HG03060 (cell line): Measurements from ENCODE around the gene RNPS1.

Experiments used
- ATAC-seq: cut with Tn5 transposase; IDR thresholded peaks from one replicate; pipeline ENCODE4 v1.9.1; 2021; ENCODE audit warnings: low read depth, moderate number of reproducible peaks; ENCODE audit not compliant: unreplicated experiment

The RNPS1 gene

DNA sequence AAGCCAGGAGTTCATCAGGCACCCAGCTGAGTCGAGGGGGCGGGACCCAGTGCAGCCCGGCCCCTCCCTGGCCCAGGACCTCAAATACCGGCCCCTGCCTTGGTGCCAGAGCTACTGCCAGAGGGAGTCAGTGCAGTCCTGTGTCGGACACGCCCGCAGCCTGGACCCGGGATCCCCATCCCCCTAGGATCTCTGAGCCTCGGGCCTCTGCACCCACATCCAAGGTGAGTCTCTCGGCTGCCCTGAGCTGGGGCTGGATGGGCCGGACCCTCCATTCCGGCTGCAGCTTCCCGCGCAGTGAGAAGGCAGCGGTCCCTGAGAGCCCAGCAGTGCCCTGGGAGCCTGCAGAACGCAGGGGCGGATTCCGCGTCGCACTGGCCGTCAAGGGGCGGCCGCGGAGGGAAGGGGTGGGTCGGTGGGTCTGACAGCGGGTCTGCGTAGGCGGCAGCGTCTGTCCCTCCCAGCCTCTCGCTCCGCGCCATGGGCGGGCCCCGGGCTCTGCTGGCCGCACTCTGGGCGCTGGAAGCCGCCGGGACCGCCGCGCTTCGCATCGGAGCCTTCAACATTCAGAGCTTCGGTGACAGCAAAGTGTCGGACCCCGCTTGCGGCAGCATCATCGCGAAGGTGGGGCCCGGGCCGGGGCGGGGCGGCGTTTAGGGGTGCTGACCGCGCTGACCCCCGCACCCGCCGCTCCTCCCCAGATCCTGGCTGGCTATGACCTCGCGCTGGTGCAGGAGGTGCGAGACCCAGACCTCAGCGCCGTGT, 31.4 kb downstream of the RNPS1 start, which contains the start of gene DNASE1L2:
DNASE1L2 (plus strand) TSS at position 108 of the 765 bp plus-strand sequence; CDS start at position 481, 373 bp downstream.
- no peak for ATAC-seq

DNA sequence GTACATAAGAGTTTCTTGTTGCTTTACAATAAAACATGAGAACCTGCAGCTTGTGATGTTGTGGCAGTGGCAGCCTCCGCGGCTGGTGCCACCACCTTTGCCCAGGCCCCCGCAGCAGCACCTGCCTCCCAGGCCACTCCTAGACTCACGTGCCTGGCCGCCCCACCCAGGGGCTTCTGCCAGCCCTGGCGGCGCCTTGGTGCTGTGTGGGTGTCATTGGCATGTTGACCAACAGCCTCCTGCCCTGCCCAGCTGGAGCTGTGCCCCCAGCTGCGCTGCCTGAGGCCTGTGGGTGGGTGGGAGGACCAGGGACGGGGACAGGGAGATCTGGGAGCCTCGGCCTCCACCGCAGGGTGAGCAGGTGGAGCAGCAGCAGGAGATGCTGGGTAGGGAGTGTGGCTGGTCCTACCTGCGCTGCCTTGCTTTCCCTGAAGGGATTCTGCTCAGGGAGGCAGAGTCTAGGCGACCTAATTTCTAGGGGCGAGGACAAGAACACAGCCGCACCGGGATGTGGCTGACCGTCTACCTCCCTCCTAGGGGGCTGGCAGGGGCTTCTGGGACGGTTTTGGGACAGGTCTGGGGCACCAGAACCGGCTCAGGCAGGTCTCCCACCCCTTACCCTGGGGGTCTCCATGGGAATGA, 32.1 kb downstream of the RNPS1 start:
- ATAC-seq: no peak

DNA sequence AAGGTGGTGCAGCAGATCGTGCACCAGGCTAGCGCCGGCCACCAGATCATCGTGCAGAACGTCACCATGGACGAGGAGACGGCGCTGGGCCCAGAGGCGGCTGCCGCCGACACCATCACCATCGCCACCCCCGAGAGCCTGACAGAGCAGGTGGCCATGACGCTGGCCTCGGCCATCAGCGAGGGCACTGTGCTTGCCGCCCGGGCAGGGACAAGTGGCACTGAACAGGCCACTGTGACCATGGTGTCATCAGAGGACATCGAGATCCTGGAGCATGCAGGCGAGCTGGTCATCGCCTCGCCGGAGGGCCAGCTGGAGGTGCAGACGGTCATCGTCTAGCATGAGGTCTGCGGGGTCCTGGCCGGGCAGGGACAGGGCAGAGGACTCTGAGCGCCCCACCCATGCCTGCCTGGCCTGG, 32.7 kb downstream of the RNPS1 start:
- no peak for ATAC-seq

DNA sequence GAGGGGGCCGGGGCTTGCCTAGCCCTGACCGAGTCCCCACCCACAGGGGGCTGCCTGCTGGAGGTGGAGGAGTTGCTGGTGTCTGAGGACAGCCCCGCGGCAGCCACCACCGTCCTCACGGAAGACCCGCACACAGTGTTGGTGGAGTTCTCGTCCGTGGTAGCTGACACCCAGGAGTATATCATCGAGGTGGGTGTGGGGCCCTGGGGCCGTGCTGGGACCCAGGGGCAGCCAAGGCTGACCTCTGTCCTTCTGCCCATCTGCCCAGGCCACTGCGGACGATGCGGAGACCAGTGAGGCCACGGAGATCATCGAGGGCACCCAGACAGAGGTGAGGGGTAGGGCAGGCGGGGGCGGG, 33.1 kb downstream of the RNPS1 start:
- ATAC-seq: no peak

DNA sequence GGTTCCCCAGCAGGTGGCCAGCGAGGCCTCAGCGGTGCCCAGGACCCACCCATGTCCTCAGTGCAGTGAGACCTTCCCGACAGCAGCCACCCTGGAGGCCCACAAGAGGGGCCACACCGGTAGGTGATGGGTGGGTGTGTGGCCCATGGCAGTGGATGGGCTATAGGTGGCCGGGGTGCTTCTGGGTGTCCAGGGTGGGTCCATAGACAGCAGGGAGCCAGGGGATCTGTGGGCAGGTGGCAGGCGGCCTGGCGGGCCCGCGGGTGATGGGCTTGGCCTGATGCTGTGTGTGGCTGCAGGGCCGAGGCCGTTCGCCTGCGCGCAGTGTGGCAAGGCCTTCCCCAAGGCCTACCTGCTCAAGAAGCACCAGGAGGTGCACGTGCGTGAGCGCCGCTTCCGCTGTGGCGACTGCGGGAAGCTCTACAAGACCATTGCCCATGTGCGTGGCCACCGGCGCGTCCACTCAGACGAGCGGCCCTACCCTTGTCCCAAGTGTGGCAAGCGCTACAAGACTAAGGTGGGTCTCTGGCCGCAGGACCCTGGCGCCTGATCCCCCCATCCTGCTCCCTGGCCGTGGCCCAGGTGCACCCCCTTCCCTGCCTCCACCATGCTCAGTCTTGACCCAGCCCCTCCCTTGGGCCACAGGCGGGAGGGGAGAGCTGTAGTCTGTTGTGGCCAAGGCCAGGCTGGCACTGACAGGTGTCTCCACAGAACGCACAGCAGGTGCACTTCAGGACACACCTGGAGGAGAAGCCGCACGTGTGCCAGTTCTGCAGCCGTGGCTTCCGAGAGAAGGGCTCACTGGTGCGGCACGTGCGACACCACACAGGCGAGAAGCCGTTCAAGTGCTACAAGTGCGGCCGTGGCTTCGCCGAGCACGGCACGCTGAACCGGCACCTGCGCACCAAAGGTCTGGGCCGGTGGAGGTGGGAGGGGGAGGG, 33.8 kb downstream of the RNPS1 start:
- no peak for ATAC-seq

DNA sequence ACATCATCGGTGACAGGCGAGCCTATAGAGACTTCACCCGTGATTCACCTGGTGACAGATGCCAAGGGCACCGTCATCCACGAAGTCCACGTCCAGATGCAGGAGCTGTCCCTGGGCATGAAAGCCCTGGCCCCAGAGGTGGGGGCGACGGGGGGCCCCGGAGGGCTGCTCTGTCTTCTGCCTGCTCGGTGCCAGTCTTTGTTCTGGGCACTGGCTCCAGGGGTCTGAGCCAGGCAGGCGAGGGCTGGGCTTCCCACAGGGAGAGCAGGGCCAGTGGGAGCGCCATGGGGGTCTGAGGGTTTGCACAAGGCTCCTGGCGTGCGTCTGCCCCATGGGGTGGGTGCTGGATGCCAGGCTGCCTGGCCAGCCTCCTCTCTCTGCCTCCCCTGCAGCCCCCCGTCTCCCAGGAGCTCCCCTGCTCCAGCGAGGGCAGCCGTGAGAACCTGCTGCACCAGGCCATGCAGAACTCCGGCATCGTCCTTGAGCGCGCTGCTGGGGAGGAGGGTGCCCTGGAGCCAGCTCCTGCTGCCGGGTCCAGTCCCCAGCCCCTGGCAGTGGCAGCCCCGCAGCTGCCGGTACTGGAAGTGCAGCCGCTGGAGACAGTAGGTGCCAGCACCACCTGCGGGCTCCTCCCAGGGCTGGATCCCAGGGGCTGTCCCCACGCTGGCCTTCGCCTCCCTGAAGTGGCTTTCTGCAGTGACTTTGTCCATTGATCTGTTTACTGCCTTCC, 34.7 kb downstream of the RNPS1 start:
- no peak for ATAC-seq

DNA sequence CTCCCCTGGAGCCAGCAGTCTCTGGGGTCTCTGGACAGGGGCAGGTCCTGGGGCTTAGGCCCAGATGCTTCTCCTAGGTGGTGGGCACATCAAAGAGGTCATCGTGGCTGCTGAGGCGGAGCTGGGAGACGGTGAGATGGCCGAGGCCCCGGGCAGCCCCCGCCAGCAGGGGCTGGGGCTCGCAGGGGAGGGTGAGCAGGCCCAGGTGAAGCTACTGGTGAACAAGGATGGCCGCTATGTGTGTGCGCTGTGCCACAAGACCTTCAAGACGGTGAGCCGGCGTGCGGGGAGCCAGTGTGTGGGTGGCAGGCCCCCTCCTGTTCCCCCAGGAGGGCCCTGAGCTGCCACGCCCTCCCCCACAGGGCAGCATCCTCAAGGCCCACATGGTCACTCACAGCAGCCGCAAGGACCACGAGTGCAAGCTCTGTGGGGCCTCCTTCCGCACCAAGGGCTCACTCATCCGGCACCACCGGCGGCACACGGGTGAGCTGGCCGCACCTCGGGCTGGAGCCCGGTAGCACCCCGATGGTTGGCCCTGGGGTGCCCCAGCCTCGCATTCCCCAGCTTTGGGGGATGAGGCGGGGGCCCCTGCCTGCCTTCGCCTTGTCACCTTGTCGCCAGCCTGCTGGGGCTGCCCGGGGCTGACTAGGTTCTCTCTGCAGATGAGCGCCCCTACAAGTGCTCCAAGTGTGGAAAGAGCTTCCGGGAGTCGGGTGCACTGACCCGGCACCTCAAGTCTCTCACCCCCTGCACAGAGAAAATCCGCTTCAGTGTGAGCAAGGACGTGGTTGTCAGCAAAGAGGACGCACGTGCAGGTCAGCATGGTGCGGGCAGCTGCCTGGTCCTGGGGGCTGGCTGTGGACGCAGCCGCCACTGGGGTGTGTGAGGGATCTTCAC, 35.6 kb downstream of the RNPS1 start:
- no peak for ATAC-seq

DNA sequence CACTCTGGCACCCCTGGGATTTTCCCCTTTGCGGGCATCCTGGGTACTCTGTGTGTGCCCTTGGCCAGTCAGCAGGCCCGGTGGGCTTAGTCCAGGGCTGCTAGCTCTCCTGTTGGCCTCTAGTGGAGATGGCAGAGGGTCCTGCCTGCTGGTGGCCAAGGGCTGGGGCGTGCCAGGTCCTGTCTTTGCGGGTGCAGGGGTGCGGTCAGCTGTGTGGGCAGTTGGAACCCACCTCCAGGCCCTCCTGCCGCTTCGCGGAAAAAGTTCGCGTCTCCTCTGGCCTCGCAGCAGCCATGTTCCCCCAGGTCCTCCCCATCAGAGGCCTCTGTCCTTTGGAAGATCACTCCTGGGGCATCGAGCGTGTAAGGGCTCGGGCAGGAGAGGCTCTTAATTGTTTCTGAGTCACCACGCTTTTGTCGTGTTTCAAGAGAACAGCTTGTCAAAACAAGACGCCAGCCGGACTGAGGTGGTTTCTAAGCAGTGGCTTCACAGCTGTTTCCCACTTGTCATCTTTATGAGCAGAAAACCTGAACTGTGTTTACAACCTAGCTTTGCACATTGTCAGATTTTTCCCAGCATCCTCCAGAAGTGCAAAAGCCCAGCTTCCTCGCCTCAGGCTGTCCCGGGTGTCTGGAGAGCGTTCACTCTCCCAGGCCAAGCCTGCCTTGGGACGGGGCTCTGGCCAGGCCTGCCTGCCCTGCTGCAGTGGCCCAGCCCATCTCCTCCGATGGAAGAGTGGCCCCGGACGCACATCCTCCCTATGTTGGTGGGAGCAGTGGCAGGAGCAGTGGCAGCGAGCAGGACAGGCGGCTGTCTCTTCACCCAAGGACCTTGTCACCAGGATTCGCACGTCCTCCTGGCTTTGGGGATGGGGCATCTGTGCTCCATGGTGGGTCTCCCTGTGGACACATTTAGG, 36.7 kb downstream of the RNPS1 start:
- no peak for ATAC-seq

DNA sequence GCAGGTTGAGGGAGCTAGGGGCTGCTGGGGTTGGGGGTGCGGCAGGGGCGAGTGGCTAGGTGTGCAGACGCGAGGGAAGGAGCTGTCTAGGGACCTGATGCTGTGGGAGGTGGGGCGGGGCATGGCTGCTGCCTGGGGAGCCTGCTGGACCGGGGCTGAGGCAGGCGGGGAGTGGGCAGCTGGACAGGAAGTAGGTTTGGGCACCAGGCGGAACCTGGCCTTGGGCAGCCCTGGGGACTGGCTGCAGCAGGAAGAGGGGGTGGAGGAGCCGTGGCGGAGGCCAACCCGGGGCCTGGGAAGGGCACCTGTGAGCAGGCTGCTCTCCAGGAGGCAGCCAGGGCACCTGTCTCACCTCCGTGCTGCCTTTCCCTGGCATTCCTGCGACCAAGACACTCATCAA, 37.5 kb downstream of the RNPS1 start:
- ATAC-seq: no peak

DNA sequence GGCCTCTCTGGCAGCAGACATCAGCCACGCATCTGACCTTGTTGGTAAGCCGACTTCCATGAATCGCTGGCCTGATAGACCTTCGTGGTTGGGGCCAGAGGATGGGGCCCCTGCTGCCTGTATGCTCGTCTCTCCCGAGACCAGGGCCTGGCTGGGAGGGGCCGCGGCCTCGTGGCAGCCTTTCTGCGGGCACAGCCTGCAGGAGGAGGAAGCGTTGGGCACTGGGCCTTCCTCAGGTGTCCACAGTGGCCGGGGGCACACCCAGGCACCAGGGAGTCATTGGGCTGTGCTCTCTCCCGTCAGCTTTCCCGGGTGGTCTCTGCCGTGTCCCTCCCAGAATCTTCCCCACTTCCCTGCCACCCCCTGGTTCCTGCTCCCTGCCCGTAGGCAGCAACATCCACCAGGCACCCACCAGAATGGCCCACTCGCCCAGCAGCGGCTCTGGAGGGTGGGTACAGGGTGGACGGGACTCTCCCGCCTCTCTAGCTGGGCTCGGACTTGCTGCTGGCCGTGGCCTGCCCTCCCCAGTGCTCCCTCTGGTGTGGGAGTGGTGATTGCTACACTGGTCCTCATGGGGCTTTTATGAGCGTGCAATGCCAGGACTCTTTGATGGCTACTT, 38.2 kb downstream of the RNPS1 start:
- no peak for ATAC-seq

DNA sequence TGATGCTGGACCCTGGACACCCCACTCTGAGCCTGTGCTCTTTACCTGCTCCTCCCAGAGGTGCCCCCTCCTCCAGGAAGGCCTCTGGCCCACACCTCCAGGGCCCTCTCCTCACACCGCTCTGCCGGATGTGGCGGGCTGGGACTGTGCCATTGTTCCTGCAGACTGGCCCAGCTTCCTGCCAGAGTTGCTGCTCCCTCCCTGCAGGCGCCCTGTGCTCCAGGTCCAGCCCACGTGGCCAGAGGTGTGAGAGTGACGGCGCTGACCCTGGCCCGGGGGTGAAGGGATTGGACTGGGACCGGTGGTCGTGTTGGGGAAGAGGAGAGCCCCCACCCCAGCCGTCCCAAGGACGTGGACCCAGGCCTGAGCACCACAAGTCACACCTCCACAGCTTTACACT, 38.8 kb downstream of the RNPS1 start:
- no peak for ATAC-seq

DNA sequence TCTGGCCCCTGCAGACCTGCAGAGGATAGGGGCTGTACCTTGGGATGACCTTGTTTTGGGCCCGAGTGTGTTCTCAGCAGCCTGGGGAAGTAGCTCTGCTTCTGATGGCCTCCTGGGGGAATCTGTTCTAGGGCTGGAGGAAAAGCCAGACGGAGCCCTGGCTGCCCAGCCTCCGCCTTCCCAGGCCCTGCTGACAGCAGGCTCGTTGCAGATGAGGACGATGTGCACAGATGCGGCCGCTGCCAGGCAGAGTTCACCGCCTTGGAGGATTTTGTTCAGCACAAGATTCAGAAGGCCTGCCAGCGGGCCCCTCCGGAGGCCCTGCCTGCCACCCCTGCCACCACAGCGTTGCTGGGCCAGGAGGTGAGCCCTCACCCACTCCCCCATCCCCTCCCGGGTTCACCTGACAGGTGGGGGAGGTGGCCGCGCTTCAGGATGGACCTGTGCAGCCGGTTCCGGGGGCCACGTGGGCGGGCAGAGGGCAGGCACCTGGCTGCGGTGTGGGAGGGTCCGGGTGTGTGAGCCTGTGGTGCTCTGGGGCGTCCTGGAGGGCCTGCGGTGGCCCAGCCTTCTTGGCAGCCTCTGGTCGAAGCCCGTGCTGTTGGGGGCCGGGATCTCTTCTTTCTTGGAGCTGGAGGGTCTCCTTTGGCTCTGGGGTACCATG, 39.6 kb downstream of the RNPS1 start:
- no peak for ATAC-seq

DNA sequence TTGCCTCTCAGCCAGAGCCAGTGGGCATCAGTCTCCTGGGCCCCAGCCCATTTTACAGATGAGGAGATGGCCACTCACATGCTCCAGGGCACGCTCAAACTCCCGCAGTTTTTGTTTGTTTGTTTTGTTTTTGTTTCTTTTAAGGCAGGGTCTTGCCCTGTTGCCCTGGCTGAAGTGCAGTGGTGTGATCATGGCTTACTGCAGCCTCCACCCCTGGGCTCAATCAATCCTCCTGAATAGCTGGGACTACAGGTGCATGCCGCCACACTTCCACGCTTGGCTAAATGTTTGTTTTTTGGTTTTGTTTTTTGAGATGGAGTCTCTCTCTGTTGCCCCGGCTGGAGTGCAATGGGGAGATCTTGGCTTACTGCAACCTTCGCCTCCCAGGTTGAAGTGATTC, 41.0 kb downstream of the RNPS1 start:
- ATAC-seq: no peak

DNA sequence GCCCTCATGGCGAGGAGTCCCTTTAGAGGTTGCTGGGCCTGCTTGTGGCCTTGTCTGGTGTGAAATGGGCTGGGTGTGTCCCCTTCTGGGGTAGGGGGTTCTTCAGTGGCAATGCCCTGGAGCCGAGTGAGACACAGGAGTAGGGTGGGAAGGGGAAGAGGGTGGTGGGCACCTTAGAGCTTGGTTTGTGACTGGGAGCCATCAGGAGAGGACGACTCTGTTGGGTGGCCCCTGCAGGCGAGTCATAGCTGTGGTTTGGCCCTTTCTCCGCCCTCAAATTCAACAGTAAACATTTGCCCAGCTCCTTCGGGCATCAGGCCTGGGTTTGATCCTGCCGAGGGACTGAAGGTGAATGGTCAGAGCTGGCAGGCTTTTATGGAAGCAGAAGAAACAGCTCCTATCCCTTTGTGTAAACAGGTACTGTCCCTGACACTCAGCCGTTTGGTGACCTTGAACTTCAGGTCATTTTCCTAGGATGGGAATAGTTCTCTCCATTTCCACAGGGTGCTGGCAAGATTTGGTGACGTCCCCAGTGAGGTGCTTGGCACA, 41.6 kb downstream of the RNPS1 start:
- ATAC-seq: no peak

DNA sequence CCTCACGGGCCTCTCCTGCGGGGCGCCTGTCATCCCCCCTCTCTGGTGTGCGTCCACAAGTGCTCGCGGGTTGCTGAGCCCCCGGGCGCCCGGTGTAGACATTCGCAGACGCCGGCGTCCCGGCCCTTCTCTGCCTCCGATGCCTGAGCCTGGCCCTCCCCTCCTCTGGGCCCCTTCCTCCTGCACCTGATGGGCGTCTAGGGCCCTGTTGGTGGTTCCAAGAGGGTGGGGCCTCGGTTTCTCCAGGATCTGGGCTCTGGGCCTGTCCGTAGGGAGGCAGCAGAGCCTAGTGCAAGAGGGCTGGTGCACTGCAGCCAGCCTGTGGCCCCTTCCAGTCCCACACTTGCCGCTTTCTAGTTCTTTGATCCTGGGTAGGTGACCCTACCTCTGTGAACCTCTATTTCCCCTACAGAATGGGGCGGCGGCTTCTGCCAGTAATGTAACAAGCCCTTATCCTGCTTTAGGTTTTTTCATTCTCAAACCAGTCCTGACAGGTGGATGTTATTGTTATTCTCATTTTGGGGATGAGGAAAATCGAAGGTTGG, 43.9 kb downstream of the RNPS1 start:
- no peak for ATAC-seq

DNA sequence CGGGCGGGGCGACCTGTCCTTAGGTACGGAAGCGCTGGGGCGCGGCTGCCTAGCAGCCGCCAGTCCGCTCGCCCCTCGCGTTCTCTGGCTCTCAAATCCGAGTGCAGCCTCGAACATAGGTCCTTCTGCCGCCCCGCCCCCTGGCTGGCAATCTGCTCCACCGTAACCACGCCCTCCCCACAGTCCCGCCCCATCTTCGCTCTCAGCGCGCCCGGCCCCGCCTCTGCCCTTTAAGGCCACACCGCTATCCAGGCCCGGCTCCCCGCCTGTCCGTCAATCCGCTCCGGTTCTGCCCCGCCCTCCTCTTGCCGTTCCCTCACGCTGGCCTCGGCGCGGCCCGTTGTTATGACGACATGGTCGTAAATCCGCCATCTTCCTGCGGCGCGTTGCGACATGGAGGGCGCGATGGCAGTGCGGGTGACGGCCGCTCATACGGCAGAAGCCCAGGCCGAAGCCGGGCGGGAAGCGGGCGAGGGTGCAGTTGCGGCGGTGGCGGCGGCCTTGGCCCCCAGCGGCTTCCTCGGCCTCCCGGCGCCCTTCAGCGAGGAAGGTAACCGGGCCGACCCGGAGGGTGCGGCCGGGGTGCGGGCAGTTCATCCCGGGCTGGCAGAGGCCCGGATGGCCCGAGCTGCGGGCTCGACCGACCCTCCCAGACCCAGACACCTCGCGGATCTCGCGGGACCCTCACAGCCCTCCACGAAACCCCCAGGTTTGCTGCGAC, 44.5 kb downstream of the RNPS1 start, which contains the start of gene E4F1:
E4F1 (plus strand) TSS at position 371 of the 721 bp plus-strand sequence; CDS start at position 394, 23 bp downstream.
- peak; percentile 91 for ATAC-seq
